ENCODE data around the gene NUPR1.

DNA sequence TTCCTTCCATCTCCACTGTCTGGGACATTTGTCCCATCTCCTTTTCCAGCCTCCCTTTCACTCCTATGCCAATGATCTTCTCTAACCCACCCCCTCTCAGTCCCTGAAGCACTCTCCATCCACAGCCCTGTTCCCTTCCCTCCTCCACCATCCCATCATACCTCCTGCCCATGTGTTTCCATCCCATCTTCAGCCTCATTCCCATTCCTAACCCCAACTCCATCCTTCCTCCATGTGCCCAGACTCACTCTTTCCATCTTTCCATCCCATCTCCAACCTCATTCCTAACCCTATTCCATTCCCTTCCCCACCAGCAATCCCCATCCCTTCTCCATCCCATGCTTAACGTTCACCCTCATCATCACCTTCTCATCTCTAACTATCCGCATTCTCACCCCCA, 36.5 kb downstream of the NUPR1 start:
- no peak for TF ChIP-seq POLR2A (IDR thresholded peaks at IDR 0.05; ENCODE audit: low read length)
- no peak for TF ChIP-seq GATA1 (IDR thresholded peaks at IDR 0.05; ENCODE audit: low read depth, low read length)

Data from erythroblast (primary cell).